NCI-H524 (cell line): ENCODE measurements around the gene FER.
"Not testable (repeated sequence)": the region's sequence is repeated elsewhere in the genome, so short reads cannot be mapped to it uniquely, and the experiment has no call there.

Experiments used
- DNase-seq, 2 experiments: peaks; one replicate each; lab custom pipeline; 2025; lab: John Stamatoyannopoulos, UW

FER gene

GRCh38 chr5:109121225-109121624 lies 373.5 kb downstream of the FER start:
- no peak for DNase-seq

DNA sequence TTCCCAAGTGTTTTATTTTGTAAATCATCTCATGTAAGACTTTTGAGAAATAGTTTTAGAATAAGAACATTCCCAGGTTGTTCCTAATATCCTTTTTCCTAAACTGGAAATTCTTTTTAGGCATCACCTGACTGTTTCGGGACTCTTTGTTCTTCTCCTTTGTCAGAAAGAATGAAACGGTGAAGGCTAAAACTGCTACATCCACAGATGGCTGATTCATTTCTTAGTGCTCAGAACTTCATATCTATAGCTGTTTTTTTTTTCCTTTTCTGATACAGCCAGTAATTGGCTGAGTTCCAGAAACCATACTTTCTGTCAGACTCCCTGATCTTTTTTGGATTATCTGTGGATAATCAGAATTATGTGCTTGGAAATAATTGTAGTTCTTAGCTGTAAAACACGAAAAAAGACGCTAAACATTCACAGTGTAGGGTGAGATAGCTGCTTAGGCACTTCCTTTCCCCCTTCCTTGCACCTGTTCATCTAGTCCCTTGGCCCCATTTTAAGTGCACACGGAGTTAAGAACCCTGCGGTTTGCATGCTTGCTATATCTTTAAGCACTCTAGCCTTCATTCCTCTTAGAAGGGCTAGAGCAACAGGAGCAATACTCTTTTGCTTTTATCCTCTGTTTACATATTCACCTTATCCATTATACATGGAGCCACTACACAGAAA lies 378.2 kb downstream of the FER start:
- peak in 1 of 2 experiments; percentile 37 for DNase-seq

DNA sequence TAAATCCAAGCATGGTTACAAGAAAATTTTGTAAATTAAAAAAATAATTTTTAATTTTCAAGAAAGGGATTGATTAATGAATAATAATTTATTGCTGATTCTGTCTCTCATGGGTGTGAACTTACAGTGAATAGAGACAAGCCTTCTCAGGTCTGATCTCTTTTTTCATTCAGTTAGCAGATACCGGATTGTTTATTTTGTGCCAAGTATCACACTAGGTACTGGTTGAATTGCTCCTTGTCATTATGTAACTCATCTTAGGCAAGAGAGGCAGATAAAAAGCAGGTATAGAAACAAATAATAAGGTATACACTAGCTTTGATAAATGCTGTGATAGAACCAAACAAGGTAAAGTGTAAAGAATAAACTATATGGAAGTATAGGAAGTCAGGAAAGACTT lies 378.8 kb downstream of the FER start:
- DNase-seq: no peak

DNA sequence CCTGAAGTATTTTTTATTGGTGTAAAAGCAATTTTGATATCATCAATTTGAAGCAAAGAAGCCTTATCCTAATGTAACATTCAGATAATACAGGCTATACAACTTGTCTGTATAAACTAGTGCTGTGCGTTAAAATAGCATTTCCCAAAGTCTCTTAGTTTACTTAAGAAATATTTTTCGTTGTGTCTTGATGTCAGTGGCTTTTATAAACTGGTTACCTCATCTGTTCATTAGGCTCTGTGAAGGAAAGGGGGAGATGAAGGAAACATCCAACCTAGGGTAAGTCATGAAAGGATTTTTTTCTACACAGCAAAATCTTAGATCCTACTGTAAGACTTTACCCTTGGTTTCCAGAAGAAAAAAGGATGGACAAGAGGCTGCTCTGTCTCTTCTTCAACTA lies 389.2 kb downstream of the FER start:
- DNase-seq: no peak

DNA sequence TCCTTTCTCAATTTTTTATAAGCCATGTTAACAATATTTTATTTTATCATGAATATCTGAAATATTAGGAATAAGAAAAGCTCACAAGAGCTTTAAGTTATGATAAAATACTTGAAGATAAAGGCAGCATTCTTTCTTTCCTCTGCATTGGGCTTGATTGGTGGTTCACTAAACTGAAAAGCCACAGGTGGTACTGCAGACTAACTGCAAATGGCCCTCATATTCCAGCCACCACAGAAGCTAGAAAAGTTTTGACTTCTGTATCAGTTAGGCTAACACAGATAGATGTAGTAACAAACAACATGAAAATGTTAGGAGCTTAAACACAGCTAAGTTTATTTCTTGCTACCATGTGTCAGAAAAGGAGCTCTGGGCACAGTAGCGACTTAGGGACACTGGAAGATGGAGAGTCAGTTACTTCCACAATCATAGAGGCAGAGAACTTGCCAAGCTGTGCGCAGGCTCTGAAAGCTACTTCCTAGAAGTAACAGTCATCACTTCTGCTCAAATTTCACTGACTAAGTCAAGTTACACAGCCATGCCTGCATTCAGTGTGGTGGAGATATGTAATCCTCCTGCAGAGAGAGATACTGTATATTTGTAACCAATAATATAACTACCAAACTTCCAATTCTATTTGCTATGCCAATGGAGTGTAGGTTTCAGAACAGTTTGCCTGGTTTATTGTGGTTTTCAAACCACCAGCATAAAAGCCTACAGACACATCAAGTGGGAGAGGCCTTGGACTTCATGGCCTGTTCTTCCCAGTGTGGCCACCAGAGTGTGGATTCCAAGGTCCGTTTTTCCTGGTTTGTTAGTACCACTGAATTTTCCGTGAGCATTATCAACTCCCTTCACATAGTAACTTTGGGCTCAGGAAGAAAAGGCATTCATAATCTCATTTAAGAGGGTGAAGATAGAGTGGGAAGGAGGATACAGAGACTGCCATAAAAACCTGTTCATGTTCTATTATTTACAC lies 393.8 kb downstream of the FER start:
- DNase-seq: no peak

GRCh38 chr5:109143031-109143430 lies 395.3 kb downstream of the FER start:
- DNase-seq: no peak

DNA sequence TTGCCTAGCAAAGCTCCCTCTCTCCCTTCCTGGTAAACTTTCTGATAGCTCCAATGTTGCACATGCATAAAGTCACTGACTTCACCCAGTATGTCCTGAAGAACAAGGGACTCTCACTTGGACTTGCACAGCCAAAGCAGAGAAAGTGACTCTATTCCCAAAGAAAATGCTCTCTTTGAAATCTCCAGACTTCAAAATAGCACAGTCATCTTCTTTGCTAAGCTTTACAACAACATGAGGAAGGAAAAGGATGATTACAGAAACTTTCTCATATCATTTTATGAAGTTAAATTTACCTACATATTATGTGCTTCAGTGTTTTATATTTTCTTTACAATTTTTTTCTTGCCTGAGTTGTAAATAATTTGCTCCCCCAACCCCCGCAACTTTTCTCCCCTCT lies 397.4 kb downstream of the FER start:
- no peak for DNase-seq

DNA sequence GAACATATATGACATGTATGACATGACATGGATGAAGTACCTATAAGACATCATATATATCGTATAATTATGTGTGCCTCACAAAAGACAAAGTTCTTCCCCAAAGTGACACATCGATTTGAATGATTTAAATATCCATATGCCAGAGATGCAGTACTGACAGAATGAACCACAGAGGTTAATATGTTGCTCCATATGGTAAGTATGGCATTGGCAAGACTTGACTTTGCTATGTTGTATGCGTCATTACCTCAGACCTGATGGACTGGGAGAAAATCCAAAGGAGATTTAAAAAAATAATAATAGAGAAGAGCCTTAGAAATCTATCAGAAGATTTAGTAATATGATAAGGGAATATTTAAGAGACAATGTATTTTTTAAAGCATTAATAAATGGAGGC lies 398.9 kb downstream of the FER start:
- DNase-seq: peak; percentile 13 to 50

- DNase-seq: no peak
Observed at GRCh38 chr5:109152565-109152964, 404.9 kb downstream of the FER start.

DNA sequence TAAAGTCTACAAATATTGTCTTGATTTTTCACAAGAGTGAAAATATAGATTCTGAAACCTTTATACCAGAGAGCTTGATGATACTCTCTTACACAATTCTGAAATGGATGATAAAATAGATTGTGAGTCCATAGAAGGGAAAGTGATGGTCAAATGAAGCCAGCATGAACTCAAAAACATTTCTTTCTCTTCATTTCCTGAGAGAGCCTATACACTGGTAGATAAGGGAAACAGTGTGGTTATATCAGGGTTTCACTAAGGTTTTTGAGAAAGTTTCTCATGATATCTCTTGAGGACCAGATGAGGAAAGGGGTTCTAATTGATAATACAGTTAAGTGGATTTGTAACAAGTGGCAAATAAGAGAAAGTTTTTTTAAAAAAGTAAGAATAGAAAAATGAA lies 407.9 kb downstream of the FER start:
- no peak for DNase-seq

DNA sequence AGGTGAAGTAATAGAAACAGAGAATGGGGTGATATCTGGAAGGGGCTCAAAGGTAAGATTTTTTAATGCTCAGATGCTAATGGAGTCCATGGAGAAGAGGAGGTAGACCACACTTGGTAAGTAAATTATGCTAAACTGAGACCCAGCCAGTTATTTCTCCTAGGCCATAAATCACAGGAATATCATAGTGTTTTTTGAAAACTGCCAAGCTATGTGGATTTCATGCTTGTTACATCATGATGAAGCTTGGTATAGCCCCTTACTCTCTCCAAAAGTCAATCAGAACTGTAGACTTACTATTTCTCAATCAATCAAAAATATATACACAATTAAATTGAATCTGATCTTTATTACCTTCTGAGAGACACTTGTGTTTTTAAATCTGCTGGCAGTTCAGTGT lies 409.2 kb downstream of the FER start:
- DNase-seq: no peak

GRCh38 chr5:109160468-109160867 lies 412.8 kb downstream of the FER start:
- no peak for DNase-seq

DNA sequence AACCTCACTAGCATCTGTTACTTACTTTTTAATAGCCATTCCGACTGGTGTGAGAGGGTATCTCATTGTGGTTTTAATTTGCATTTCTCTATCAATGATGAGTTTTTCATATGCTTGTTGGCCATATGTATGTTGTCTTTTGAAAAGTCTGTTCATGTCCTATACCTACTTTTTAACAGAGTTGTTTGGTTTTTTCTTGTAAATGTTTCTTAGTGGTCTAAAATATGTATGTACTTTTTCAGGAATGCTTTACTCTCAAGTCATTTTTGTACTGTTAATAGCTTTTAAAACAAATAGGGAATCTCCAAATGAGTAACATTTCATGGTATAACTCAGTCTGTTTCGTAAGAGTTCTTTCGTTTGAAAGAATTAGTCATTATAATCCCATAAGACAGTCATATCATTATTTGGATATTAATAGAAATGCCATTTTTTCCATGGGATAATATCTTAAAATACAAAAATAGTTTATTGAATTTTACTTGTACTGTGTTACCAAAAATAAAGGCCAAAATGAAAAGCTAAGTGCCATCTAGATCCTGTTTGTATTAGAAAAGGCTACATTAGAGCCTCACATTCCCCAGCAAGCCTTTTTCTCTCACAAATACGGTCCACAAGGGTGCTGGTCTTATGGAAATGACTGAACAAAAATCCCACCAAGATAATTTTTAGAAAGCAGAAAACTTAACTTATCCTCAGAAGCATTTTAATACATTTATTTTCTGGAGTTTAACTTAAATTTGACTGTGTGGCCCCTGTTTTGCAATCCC lies 414.4 kb downstream of the FER start:
- DNase-seq: no peak

- DNase-seq: no peak
Observed at GRCh38 chr5:109163336-109163735, 415.6 kb downstream of the FER start.

- no peak for DNase-seq
Observed at GRCh38 chr5:109164001-109164400, 416.3 kb downstream of the FER start.

- DNase-seq: no peak
Observed at GRCh38 chr5:109167586-109167985, 419.9 kb downstream of the FER start.

DNA sequence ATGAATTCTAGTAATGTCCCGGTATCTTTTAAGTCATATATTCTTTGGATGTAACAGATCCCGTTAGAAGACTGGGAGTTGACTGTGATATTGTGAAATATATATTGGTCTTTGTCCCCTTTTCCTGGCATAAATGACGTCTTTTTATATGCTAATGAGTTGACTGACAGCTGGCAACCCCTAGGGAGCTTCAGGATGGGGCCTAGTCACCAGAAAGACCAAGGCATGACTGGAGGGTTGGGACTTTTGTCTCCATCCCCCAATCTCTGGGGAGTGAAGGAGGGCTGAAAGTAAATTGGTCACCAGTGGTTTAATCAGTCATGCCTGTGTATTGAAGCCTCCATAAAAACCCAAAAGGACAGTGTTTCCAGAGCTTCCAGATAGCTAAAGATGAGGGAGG lies 420.5 kb downstream of the FER start:
- DNase-seq: no peak

DNA sequence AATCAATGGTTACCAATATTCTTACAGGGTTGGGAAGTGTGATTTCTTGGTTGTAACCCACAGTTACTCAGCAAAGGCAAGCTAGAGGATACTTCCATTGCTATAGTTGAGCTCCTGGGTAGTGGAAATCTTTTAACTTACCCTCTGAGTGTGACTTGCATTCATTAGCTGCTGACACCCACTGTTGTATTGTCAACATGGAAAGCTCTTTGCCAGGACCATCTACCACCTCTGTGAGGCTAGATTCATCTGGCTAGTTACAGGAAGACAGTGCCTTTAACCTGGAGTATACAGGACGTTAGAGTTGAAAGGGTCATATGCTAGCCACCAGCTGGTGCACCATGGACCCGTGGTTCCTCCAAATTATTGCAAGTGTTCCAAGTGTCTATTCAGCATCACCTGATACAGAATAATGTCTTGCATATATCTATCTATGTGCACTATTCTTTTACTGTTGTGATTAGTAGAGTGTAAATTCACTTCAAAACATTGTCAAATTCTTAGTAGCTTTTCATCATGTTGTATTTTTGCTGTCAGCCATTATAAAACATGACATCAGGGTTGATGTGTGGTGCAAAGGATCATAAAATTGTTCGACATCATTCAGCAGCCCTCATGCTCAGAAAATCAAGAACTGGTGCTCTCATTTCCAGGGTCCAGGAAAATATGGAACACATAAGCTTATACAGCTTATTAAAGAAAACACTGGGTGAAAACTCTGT lies 423.1 kb downstream of the FER start:
- DNase-seq: no peak

GRCh38 chr5:109171437-109172073 lies 423.9 kb downstream of the FER start:
- not testable (repeated sequence) for DNase-seq

GRCh38 chr5:109173036-109173794 lies 425.5 kb downstream of the FER start:
- no peak for DNase-seq

GRCh38 chr5:109177227-109177626 lies 429.5 kb downstream of the FER start:
- no peak for DNase-seq
